ENCODE results near the gene FRMD4A.
A peak's percentile ranks its signal among the peaks of the same experiment; 100 is the strongest.

Gene FRMD4A

GRCh38 chr10:14131261-14131960, 199.3 kb downstream of the FRMD4A start:
- TF ChIP-seq CTCF (IDR thresholded peaks at IDR 0.05; ENCODE audit: insufficient read depth, low read depth, low read length, missing control alignments), result no peak
- H3K4me3 ChIP-seq (ENCODE audit: low read length), result no peak overlapping the region
- DNase-seq (ENCODE audit: low read depth), result no peak

GRCh38 chr10:14129770-14130169, 201.0 kb downstream of the FRMD4A start:
- H3K4me3 ChIP-seq (ENCODE audit: low read length), result no peak overlapping the region
- TF ChIP-seq CTCF (IDR thresholded peaks at IDR 0.05; ENCODE audit: insufficient read depth, low read depth, low read length, missing control alignments), result no peak
- DNase-seq (ENCODE audit: low read depth), result no peak

- DNase-seq (ENCODE audit: low read depth), result no peak
These were observed 202.2 kb downstream of the FRMD4A start for GRCh38 chr10:14128519-14128918.

GRCh38 chr10:14126697-14127440, 203.9 kb downstream of the FRMD4A start:
- H3K4me3 ChIP-seq (ENCODE audit: low read length), result no peak overlapping the region
- DNase-seq (ENCODE audit: low read depth), result peak; percentile 60
- TF ChIP-seq CTCF (IDR thresholded peaks at IDR 0.05; ENCODE audit: insufficient read depth, low read depth, low read length, missing control alignments), result no peak

More at GRCh38 chr10:14128519-14128918, 202.2 kb downstream of the FRMD4A start:
- TF ChIP-seq CTCF (IDR thresholded peaks at IDR 0.05; ENCODE audit: insufficient read depth, low read depth, low read length, missing control alignments), result no peak
- H3K4me3 ChIP-seq (ENCODE audit: low read length), result no peak overlapping the region

GRCh38 chr10:14125564-14125963, 205.2 kb downstream of the FRMD4A start:
- TF ChIP-seq CTCF (IDR thresholded peaks at IDR 0.05; ENCODE audit: insufficient read depth, low read depth, low read length, missing control alignments), result no peak
- no peak overlapping the region for H3K4me3 ChIP-seq (ENCODE audit: low read length)
- no peak for DNase-seq (ENCODE audit: low read depth)

GRCh38 chr10:14124941-14125340, 205.8 kb downstream of the FRMD4A start:
- DNase-seq (ENCODE audit: low read depth), result no peak
- no peak overlapping the region for H3K4me3 ChIP-seq (ENCODE audit: low read length)
- no peak for TF ChIP-seq CTCF (IDR thresholded peaks at IDR 0.05; ENCODE audit: insufficient read depth, low read depth, low read length, missing control alignments)

All from epithelial cell of esophagus (primary cell).